ENCODE results near the gene MORC3. TPM values are rescaled to one million over a fixed set of nuclear protein-coding genes. Genes with fewer than 3 reads are reported as not detected.
"Not testable (repeated sequence)": the region's sequence is repeated elsewhere in the genome, so short reads cannot be mapped to it uniquely, and the experiment has no call there.

The MORC3 gene
- total RNA-seq, 1 experiment from 2014 or later = 15.9 TPM

- ChIA-PET CTCF (no interaction called here), POLR2A (ENCODE audit: unreplicated experiment) (interaction anchor here (0.6 kb wide), 1 partner anchor 233 kb away, joined by 4 read pairs; no protein-coding TSS in a partner anchor)
- no peaks in the 10 kb centered on the region for H3K27me3 ChIP-seq (ENCODE audit: insufficient read depth, low read depth)
- no TSS peak for BruUV-seq (replicated peaks)
- no peak overlapping the region for H3K4me2 ChIP-seq
- no peak for TF ChIP-seq CTCF (conservative IDR thresholded peaks at IDR 0.05)
- no peak for TF ChIP-seq EZH2 (IDR thresholded peaks at IDR 0.05; ENCODE audit: low read depth)
- no peaks in the 10 kb centered on the region for H3K9me3 ChIP-seq (ENCODE audit: insufficient read depth, low read depth)
- H4K20me1 ChIP-seq (ENCODE audit: insufficient read depth) = no peaks in the 10 kb centered on the region
- 0 out of 2 replicates have a peak, but pooled peaks cover 6% of the 10 kb centered on the region for H3F3A ChIP-seq (ENCODE audit: insufficient read depth, low read depth)
- intact Hi-C loops (cut with micrococcal nuclease; ENCODE audit: unreplicated experiment) = no loop called here
- no peaks in the 10 kb centered on the region for H3K4me1 ChIP-seq (replicated peaks; ENCODE audit: insufficient read depth)
- H3K36me3 ChIP-seq (ENCODE audit: low read depth) = no peaks in the 10 kb centered on the region
- H3K79me2 ChIP-seq (ENCODE audit: low read depth) = no peaks in the 10 kb centered on the region
- H3K4me3 ChIP-seq = no peak overlapping the region
- no peaks in the 10 kb centered on the region for H3K9me2 ChIP-seq (ENCODE audit: insufficient read depth)
- no peak overlapping the region for H2AFZ ChIP-seq
- H3K27ac ChIP-seq = no peak overlapping the region
- DNase-seq = no peak
Observed at GRCh38 chr21:36388096-36388495, 68.1 kb downstream of the MORC3 start.

GRCh38 chr21:36388835-36389234 lies 68.8 kb downstream of the MORC3 start:
- DNase-seq = no peak
- POLR2A ChIA-PET (ENCODE audit: unreplicated experiment) = no interaction called here
- Histone ChIP-seq H2AFZ (no peak overlapping the region), H3K4me1 (replicated peaks; ENCODE audit: insufficient read depth) (no peaks in the 10 kb centered on the region), H3K79me2 (ENCODE audit: low read depth) (no peaks in the 10 kb centered on the region), H3K27ac (no peak overlapping the region), H3K9me3 (ENCODE audit: insufficient read depth, low read depth) (no peaks in the 10 kb centered on the region), H3K9me2 (ENCODE audit: insufficient read depth) (no peaks in the 10 kb centered on the region), H3K4me2 (no peak overlapping the region), H4K20me1 (ENCODE audit: insufficient read depth) (no peaks in the 10 kb centered on the region), H3K4me3 (no peak overlapping the region), H3K27me3 (ENCODE audit: insufficient read depth, low read depth) (no peaks in the 10 kb centered on the region), H3K36me3 (ENCODE audit: low read depth) (no peaks in the 10 kb centered on the region), H3F3A (ENCODE audit: insufficient read depth, low read depth) (0 out of 2 replicates have a peak, but pooled peaks cover 6% of the 10 kb centered on the region)
- CTCF ChIA-PET = interaction anchor here (0.6 kb wide), 1 partner anchor 180 kb away, joined by 6 read pairs; no protein-coding TSS in a partner anchor
- no TSS peak for BruUV-seq (replicated peaks)
- TF ChIP-seq EZH2 (IDR thresholded peaks at IDR 0.05; ENCODE audit: low read depth) = no peak
- TF ChIP-seq CTCF (conservative IDR thresholded peaks at IDR 0.05) = no peak
- intact Hi-C loops (cut with micrococcal nuclease; ENCODE audit: unreplicated experiment) = no loop called here

- H3K27me3 ChIP-seq (ENCODE audit: insufficient read depth, low read depth); H4K20me1 ChIP-seq (ENCODE audit: insufficient read depth); BruUV-seq (replicated peaks); H3K36me3 ChIP-seq (ENCODE audit: low read depth); intact Hi-C loops (cut with micrococcal nuclease; ENCODE audit: unreplicated experiment); CTCF ChIA-PET; H3K79me2 ChIP-seq (ENCODE audit: low read depth); H3K4me2 ChIP-seq; H3K4me1 ChIP-seq (replicated peaks; ENCODE audit: insufficient read depth); H3K9me2 ChIP-seq (ENCODE audit: insufficient read depth); H3K9me3 ChIP-seq (ENCODE audit: insufficient read depth, low read depth); H3K4me3 ChIP-seq; H3K27ac ChIP-seq; H3F3A ChIP-seq (ENCODE audit: insufficient read depth, low read depth); POLR2A ChIA-PET (ENCODE audit: unreplicated experiment); H2AFZ ChIP-seq; DNase-seq: not testable (repeated sequence)
Observed at GRCh38 chr21:36391649-36392048, 71.7 kb downstream of the MORC3 start.
